Measurements from ENCODE around the gene CPA4.

DNA sequence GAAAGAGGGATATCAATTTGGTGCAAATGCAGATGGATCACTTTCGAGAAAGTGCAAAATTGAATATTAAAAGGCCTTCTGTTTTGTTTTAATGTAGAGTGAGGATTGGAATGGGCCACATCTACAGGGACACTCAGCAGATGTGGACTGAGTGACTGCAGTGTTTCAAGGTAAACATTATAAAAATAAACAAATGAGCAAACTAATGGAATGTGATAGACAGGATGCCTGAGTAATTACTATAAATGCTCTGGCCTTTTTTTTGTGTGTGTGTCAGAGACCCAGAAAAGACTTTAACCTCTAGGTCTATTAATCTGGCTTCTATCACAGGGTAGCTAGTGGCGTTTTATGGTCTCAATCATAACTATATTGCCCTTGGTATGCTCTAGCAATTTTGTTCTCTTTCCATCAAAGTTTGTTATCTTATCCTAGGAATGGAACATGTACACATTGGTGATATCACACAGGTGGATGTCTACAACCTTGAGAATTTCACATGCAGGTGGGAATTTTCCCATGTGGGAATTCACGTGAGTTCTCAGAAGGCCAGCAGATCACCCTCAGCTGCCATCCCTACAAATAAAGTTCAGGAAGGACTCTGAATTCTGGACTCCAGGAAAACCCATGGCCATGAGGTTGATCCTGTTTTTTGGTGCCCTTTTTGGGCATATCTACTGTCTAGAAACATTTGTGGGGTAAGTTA lies 26.6 kb upstream of the CPA4 start, which contains the start of gene CPA2:
- TF ChIP-seq, protein P1, sequence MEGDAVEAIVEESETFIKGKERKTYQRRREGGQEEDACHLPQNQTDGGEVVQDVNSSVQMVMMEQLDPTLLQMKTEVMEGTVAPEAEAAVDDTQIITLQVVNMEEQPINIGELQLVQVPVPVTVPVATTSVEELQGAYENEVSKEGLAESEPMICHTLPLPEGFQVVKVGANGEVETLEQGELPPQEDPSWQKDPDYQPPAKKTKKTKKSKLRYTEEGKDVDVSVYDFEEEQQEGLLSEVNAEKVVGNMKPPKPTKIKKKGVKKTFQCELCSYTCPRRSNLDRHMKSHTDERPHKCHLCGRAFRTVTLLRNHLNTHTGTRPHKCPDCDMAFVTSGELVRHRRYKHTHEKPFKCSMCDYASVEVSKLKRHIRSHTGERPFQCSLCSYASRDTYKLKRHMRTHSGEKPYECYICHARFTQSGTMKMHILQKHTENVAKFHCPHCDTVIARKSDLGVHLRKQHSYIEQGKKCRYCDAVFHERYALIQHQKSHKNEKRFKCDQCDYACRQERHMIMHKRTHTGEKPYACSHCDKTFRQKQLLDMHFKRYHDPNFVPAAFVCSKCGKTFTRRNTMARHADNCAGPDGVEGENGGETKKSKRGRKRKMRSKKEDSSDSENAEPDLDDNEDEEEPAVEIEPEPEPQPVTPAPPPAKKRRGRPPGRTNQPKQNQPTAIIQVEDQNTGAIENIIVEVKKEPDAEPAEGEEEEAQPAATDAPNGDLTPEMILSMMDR (IDR thresholded peaks at IDR 0.05), result no peak
- no peak for TF ChIP-seq POLR2AphosphoS5 (IDR thresholded peaks at IDR 0.05)
- no peak for TF ChIP-seq POLR2A (IDR thresholded peaks at IDR 0.05)
